Measurements from ENCODE around the gene MED9. TPM values are rescaled to one million over a fixed set of nuclear protein-coding genes. Genes with fewer than 3 reads are reported as not detected.

MED9 gene
- total RNA-seq, 4 donors from 2014 or later = 8.3 to 14.4 (median 11.4) TPM

DNA sequence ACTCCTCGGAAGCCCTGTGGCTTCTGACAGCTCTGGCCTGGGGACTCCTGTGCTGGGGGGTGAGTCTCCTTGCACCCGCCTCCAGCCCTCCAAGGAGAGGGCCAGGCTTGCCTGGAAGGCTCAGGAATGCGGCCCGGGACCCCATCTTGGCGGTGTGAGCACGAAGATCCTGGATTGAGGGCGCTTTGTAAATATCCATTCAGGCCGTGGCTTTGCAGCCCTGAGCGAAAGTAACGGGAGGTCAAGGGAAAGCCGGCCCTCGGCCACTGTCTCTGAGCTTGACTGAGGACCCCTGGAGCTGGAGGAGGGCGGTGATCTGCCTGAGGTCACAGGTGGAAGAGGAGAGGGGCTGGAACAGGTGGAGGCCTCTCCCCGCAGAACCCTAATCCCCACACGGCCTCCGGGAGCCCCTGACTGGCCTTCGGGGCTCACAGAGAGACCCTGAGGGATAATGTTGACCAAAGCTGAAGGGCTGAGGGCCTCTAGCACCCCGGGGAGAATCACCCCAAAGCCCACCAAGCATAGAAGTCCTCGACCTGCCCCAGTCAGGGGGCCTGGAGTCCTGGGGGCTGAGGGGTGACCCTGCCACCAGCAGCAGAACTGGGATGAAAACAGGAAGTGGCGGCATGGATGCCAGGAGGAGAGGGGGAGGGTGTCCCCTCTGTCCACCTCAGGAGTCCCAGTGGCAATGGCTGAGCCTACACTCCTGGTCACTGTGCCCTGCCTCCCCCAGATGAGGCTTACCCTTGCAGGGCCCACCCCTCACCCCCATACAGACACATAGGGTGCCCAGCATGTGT is 27.7 kb downstream of the MED9 start:
- no peak for DNase-seq (ENCODE audit: extremely low spot score)
- Histone ChIP-seq H3K27ac (replicated peaks in 1 of 4) (no peak overlapping the region), H3K4me3 (no peak overlapping the region)

DNA sequence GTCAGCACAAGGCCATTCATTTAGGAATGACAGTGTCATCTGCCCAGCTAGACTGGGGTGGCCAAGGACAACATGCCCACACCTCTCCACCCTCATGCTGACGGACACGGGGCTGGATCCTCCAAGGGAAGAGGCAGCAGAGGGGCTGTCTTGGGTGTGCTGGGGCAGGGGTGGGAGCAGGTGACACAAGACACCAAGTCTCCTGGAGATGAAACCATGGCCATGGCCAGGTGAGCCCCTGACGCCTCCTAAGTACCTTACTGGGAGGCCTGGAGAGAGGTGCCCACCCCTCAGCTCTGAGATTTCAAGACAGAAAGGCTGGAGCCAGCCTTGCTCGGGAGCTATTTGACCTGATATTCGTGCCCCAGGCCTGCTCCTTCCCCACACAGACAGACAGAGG is 28.4 kb downstream of the MED9 start:
- intact Hi-C loops (cut with DNase I) = no loop called here
- Histone ChIP-seq H3K4me1 (peaks cover 0 to 4% (median 0%) of the 10 kb centered on the region in 4 donors), H3K27me3 (no peaks in the 10 kb centered on the region), H3K27ac (replicated peaks in 1 of 4) (no peak overlapping the region), H3K4me3 (no peak overlapping the region), H3K9me3 (no peaks in the 10 kb centered on the region), H3K36me3 (peaks cover 0 to 6% (median 2%) of the 10 kb centered on the region in 4 donors)
- no peak for TF ChIP-seq POLR2AphosphoS5 (IDR thresholded peaks at IDR 0.05)
- TF ChIP-seq POLR2A (IDR thresholded peaks at IDR 0.05; ENCODE audit: low read depth) = no peak
- TF ChIP-seq, protein P1, sequence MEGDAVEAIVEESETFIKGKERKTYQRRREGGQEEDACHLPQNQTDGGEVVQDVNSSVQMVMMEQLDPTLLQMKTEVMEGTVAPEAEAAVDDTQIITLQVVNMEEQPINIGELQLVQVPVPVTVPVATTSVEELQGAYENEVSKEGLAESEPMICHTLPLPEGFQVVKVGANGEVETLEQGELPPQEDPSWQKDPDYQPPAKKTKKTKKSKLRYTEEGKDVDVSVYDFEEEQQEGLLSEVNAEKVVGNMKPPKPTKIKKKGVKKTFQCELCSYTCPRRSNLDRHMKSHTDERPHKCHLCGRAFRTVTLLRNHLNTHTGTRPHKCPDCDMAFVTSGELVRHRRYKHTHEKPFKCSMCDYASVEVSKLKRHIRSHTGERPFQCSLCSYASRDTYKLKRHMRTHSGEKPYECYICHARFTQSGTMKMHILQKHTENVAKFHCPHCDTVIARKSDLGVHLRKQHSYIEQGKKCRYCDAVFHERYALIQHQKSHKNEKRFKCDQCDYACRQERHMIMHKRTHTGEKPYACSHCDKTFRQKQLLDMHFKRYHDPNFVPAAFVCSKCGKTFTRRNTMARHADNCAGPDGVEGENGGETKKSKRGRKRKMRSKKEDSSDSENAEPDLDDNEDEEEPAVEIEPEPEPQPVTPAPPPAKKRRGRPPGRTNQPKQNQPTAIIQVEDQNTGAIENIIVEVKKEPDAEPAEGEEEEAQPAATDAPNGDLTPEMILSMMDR (IDR thresholded peaks at IDR 0.05) = no peak
- DNase-seq (ENCODE audit: extremely low spot score) = no peak
- WGBS = no CpG with 5 or more reads among the region's 5 CpGs

More for the DNA sequence above, 27.7 kb downstream of the MED9 start:
- intact Hi-C loops (cut with DNase I) = loop anchor here (5.0 kb wide), 1 partner anchor 138 kb away; no protein-coding TSS in a partner anchor
- Histone ChIP-seq H3K9me3 (no peaks in the 10 kb centered on the region), H3K36me3 (peaks cover 0 to 6% (median 2%) of the 10 kb centered on the region in 4 donors), H3K27me3 (no peaks in the 10 kb centered on the region), H3K4me1 (peaks cover 0 to 4% (median 0%) of the 10 kb centered on the region in 4 donors)
- TF ChIP-seq, protein P1 (IDR thresholded peaks at IDR 0.05) = no peak
- TF ChIP-seq EP300 (IDR thresholded peaks at IDR 0.05) (no peak), POLR2AphosphoS5 (IDR thresholded peaks at IDR 0.05) (no peak), POLR2A (IDR thresholded peaks at IDR 0.05; ENCODE audit: low read depth) (no peak)
- 90% methylated on average over 14 of the region's 20 CpGs for WGBS

DNA sequence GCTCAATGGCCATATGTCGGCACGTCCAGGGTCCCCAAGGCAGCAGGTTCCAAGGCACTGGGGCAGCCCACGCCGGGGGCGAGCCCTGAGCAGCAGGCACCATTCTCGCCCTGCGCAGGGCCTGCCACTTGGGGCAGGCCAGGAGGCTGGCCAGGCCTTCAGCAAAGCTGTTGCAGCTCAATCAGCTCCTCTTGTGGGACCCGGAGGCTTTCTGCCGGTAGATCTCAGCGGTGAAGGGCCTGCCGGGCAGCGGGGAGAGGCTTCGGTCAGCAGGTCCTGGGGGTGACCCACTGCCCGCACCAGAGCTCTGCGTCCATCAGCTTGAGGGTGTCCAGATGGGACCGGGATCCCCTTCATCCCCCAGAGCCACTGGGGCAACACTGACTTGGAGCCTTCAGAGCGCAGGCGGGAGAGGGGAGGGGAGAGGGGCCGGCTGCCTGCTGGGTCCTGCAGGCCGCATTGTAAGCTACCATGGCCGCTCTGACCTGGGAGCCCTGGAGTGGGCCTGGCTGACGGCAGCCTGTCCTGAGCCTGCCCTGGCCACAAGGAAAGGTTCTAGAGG is 28.9 kb downstream of the MED9 start:
- Histone ChIP-seq H3K27ac (replicated peaks in 1 of 4) (no peak overlapping the region), H3K36me3 (peaks cover 0 to 6% (median 2%) of the 10 kb centered on the region in 4 donors), H3K4me3 (no peak overlapping the region), H3K27me3 (no peaks in the 10 kb centered on the region), H3K9me3 (no peaks in the 10 kb centered on the region), H3K4me1 (peaks cover 0 to 4% (median 0%) of the 10 kb centered on the region in 4 donors)
- no peak for TF ChIP-seq EP300 (IDR thresholded peaks at IDR 0.05)
- no peak for DNase-seq (ENCODE audit: extremely low spot score)
- 92% methylated on average over 12 of the region's 22 CpGs for WGBS
- intact Hi-C loops (cut with DNase I) = no loop called here

DNA sequence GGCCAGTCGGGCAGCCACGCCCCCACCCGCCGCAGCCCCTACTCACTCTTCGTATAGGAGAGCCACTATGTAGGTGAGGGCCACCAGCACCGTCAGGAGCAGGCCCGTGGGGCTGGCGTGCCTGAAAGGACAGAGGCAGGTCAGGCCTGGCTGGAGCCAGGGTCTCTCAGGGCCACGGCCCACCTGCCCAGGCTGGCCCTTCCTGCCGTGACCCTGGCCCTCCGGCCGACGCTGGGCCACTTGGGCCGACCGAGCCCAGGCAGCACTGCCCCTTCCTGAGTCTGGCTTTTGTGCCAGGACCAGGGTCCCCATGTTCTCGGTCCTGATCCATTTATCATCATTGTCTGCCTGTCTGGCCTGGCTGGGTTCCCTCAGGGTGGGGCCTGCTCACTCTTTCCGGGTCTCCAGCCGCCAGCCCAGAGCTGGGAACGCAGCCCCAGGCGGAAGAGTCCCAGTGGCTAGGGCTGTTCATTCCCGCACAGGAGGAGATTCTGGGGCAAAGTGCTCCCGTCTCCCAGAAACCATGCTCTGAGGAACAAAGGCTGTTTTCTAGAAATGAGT is 29.5 kb downstream of the MED9 start:
- Histone ChIP-seq H3K4me1 (peaks cover 0 to 4% (median 0%) of the 10 kb centered on the region in 4 donors), H3K4me3 (no peak overlapping the region), H3K36me3 (peaks cover 0 to 6% (median 2%) of the 10 kb centered on the region in 4 donors), H3K9me3 (no peaks in the 10 kb centered on the region), H3K27me3 (no peaks in the 10 kb centered on the region), H3K27ac (replicated peaks in 1 of 4) (no peak overlapping the region)
- whole genome bisulfite sequencing = 89% methylated on average over 16 of the region's 22 CpGs
- DNase-seq (ENCODE audit: extremely low spot score) = no peak
- intact Hi-C loops (cut with DNase I) = no loop called here
- TF ChIP-seq EP300 (IDR thresholded peaks at IDR 0.05) (no peak), POLR2AphosphoS5 (IDR thresholded peaks at IDR 0.05) (no peak), POLR2A (IDR thresholded peaks at IDR 0.05; ENCODE audit: low read depth) (no peak)
- TF ChIP-seq, protein P1 (IDR thresholded peaks at IDR 0.05) = no peak

DNA sequence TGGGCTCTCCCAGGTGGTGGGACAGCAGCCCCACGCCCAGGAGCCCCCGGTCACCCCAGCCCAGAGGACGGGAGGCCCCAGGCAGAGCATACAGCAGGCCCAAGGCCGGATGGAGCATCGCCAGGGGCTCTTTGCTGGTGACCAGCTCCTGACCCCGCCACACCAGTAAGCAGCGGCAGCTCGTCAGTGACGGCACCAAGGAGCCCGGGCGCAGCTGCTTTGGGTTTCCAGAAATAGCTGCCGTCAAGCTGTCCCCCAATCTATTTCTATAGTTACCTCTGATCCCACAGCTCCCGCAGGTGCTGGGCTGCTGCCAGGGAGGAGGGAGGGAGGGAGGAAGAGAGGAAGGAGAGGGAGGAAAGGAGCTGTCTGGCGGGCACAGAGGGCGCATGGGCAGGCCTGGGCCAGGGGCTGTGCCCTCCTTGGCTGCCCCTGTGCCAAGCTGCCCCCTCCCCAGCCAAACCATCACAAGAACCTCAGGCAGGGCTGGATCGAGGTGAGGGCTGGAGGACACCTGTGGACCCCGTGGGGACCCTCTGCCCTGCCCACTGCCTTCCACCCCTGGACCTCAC is 30.2 kb downstream of the MED9 start:
- H3K27ac ChIP-seq (replicated peaks in 1 of 4) = no peak overlapping the region
- intact Hi-C loops (cut with DNase I) = no loop called here
- TF ChIP-seq, protein P1 (IDR thresholded peaks at IDR 0.05) = no peak
- TF ChIP-seq POLR2A (IDR thresholded peaks at IDR 0.05; ENCODE audit: low read depth) (no peak), POLR2AphosphoS5 (IDR thresholded peaks at IDR 0.05) (no peak), EP300 (IDR thresholded peaks at IDR 0.05) (no peak)
- H3K36me3 ChIP-seq = peaks cover 0 to 6% (median 2%) of the 10 kb centered on the region in 4 donors
- H3K4me1 ChIP-seq = peaks cover 0 to 4% (median 0%) of the 10 kb centered on the region in 4 donors
- H3K27me3 ChIP-seq = no peaks in the 10 kb centered on the region
- no peaks in the 10 kb centered on the region for H3K9me3 ChIP-seq
- no peak overlapping the region for H3K4me3 ChIP-seq
- 65% methylated on average over 10 of the region's 17 CpGs for WGBS
- DNase-seq (ENCODE audit: extremely low spot score) = no peak

Measured in esophagus muscularis mucosa (tissue), 4 donors.